Measurements from ENCODE around the gene GNB1L. TPM values are rescaled to one million over a fixed set of nuclear protein-coding genes. Genes with fewer than 3 reads are reported as not detected.

Gene GNB1L
- total and polyA plus RNA-seq, 2 experiments from 2014 or later, result 14.3 to 16.5 TPM

- Histone ChIP-seq H3K36me3 (ENCODE audit: low read depth) (no peaks in the 10 kb centered on the region), H3K27ac (no peak overlapping the region), H3K9me2 (ENCODE audit: insufficient read depth) (0 out of 2 replicates have a peak, but pooled peaks cover 4% of the 10 kb centered on the region), H4K20me1 (ENCODE audit: insufficient read depth) (no peaks in the 10 kb centered on the region), H3K9ac (no peak overlapping the region), H3K4me3 (no peak overlapping the region), H3K9me3 (ENCODE audit: low read depth) (no peaks in the 10 kb centered on the region), H3K79me2 (ENCODE audit: insufficient read depth) (no peaks in the 10 kb centered on the region), H2AFZ (no peak overlapping the region), H3K27me3 (replicated peaks; ENCODE audit: insufficient read depth) (no peaks in the 10 kb centered on the region), H3F3A (ENCODE audit: insufficient read depth) (peaks cover 4% of the 10 kb centered on the region; the same call in 1 of the 2 replicates), H3K4me1 (ENCODE audit: insufficient read depth) (no peaks in the 10 kb centered on the region), H3K4me2 (ENCODE audit: unreplicated experiment) (no peak overlapping the region)
- DNase-seq, result no peak
- TF ChIP-seq EZH2 (IDR thresholded peaks at IDR 0.05; ENCODE audit: insufficient read depth, poor library complexity, severe bottlenecking), result no peak
- TF ChIP-seq EZH2phosphoT487 (IDR thresholded peaks at IDR 0.05; ENCODE audit: insufficient read depth, low read depth), result no peak
- in situ Hi-C loops (cut with MboI), result no loop called here
- WGBS, 2 experiments (ENCODE audit: low coverage in 1 of 2, low lambda C conversion rate in 2 of 2, missing lambda C conversion rate in 2 of 2), result 91 to 92% methylated on average over 30 of the region's 30 CpGs
Observed at GRCh38 chr22:19870153-19871022, 15.7 kb upstream of the GNB1L start.

- H3K4me2 ChIP-seq (ENCODE audit: unreplicated experiment), result no peak overlapping the region
- no peaks in the 10 kb centered on the region for H3K9me3 ChIP-seq (ENCODE audit: low read depth)
- no peak overlapping the region for H3K9ac ChIP-seq
- H3K4me3 ChIP-seq, result no peak overlapping the region
- no peaks in the 10 kb centered on the region for H3K27me3 ChIP-seq (replicated peaks; ENCODE audit: insufficient read depth)
- H3K27ac ChIP-seq, result no peak overlapping the region
- in situ Hi-C loops (cut with MboI), result no loop called here
- H3K4me1 ChIP-seq (ENCODE audit: insufficient read depth), result no peaks in the 10 kb centered on the region
- TF ChIP-seq EZH2 (IDR thresholded peaks at IDR 0.05; ENCODE audit: insufficient read depth, poor library complexity, severe bottlenecking), result no peak
- no peak for TF ChIP-seq EZH2phosphoT487 (IDR thresholded peaks at IDR 0.05; ENCODE audit: insufficient read depth, low read depth)
- DNase-seq, result no peak
- 96 to 100% methylated on average over 12 of the region's 12 CpGs for WGBS, 2 experiments (ENCODE audit: low coverage in 1 of 2, low lambda C conversion rate in 2 of 2, missing lambda C conversion rate in 2 of 2)
- peaks cover 4% of the 10 kb centered on the region; the same call in 1 of the 2 replicates for H3F3A ChIP-seq (ENCODE audit: insufficient read depth)
- no peak overlapping the region for H2AFZ ChIP-seq
- H3K9me2 ChIP-seq (ENCODE audit: insufficient read depth), result 0 out of 2 replicates have a peak, but pooled peaks cover 4% of the 10 kb centered on the region
- no peaks in the 10 kb centered on the region for H3K36me3 ChIP-seq (ENCODE audit: low read depth)
- no peaks in the 10 kb centered on the region for H3K79me2 ChIP-seq (ENCODE audit: insufficient read depth)
- no peaks in the 10 kb centered on the region for H4K20me1 ChIP-seq (ENCODE audit: insufficient read depth)
Observed at GRCh38 chr22:19869497-19870152, 15.0 kb upstream of the GNB1L start.

- Histone ChIP-seq H3F3A (ENCODE audit: insufficient read depth) (peaks cover 4% of the 10 kb centered on the region; the same call in 1 of the 2 replicates), H3K79me2 (ENCODE audit: insufficient read depth) (no peaks in the 10 kb centered on the region), H3K9ac (no peak overlapping the region), H3K4me1 (ENCODE audit: insufficient read depth) (no peaks in the 10 kb centered on the region), H3K9me2 (ENCODE audit: insufficient read depth) (0 out of 2 replicates have a peak, but pooled peaks cover 4% of the 10 kb centered on the region), H4K20me1 (ENCODE audit: insufficient read depth) (no peaks in the 10 kb centered on the region), H3K4me3 (no peak overlapping the region), H3K36me3 (ENCODE audit: low read depth) (no peaks in the 10 kb centered on the region), H2AFZ (no peak overlapping the region), H3K4me2 (ENCODE audit: unreplicated experiment) (no peak overlapping the region), H3K27ac (no peak overlapping the region), H3K9me3 (ENCODE audit: low read depth) (no peaks in the 10 kb centered on the region), H3K27me3 (replicated peaks; ENCODE audit: insufficient read depth) (no peaks in the 10 kb centered on the region)
- TF ChIP-seq EZH2 (IDR thresholded peaks at IDR 0.05; ENCODE audit: insufficient read depth, poor library complexity, severe bottlenecking) (no peak), EZH2phosphoT487 (IDR thresholded peaks at IDR 0.05; ENCODE audit: insufficient read depth, low read depth) (no peak)
- DNase-seq, result no peak
- in situ Hi-C loops (cut with MboI), result no loop called here
- WGBS, 2 experiments (ENCODE audit: low coverage in 1 of 2, low lambda C conversion rate in 2 of 2, missing lambda C conversion rate in 2 of 2), result 81 to 87% methylated on average over 23 of the region's 23 CpGs
Observed at GRCh38 chr22:19868773-19869471, 14.2 kb upstream of the GNB1L start.

DNA sequence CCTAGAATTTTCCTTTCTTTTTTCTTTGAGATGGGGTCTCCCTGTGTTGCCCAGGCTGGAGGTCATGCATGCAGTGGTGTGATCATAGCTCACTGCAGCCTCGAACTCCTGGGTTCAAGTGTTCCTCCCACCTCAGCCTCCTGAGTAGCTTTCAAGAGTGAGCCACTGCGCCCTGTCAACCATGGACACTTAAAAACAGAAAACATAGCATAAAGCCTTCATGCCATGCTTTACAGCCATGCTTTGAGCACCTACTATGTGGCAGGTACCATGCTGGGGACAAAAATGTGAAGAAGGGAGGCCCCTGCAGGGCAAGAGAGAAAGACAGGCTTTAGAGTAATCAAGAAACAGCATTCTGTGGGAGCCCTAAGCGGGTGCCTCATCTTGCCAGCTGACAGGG, 13.7 kb upstream of the GNB1L start:
- no peaks in the 10 kb centered on the region for H3K27me3 ChIP-seq (replicated peaks; ENCODE audit: insufficient read depth)
- H3K4me1 ChIP-seq (ENCODE audit: insufficient read depth), result no peaks in the 10 kb centered on the region
- H3K79me2 ChIP-seq (ENCODE audit: insufficient read depth), result no peaks in the 10 kb centered on the region
- H3K9ac ChIP-seq, result no peak overlapping the region
- H3K9me3 ChIP-seq (ENCODE audit: low read depth), result no peaks in the 10 kb centered on the region
- H3K36me3 ChIP-seq (ENCODE audit: low read depth), result no peaks in the 10 kb centered on the region
- H3K27ac ChIP-seq, result no peak overlapping the region
- H3K9me2 ChIP-seq (ENCODE audit: insufficient read depth), result 0 out of 2 replicates have a peak, but pooled peaks cover 4% of the 10 kb centered on the region
- H3F3A ChIP-seq (ENCODE audit: insufficient read depth), result peaks cover 4% of the 10 kb centered on the region; the same call in 1 of the 2 replicates
- no peak overlapping the region for H2AFZ ChIP-seq
- H3K4me2 ChIP-seq (ENCODE audit: unreplicated experiment), result no peak overlapping the region
- DNase-seq, result no peak
- TF ChIP-seq EZH2phosphoT487 (IDR thresholded peaks at IDR 0.05; ENCODE audit: insufficient read depth, low read depth), result no peak
- in situ Hi-C loops (cut with MboI), result no loop called here
- no peaks in the 10 kb centered on the region for H4K20me1 ChIP-seq (ENCODE audit: insufficient read depth)
- WGBS, 2 experiments (ENCODE audit: low coverage in 1 of 2, low lambda C conversion rate in 2 of 2, missing lambda C conversion rate in 2 of 2), result 93 to 98% methylated on average over 3 of the region's 3 CpGs
- no peak overlapping the region for H3K4me3 ChIP-seq

Data from GM23248 (cell line).